Endothelial cell of umbilical vein (primary cell): ENCODE results near the gene NRG3. TPM values are rescaled to one million over a fixed set of nuclear protein-coding genes. Genes with fewer than 3 reads are reported as not detected.

ENCODE experiments used
- BruUV-seq: library from RNA; stranded (reverse); fragments of 400-500 nt; replicated peaks from 2 replicates; lab custom pipeline; 2021; lab: Mats Ljungman, UMichigan
- CTCF ChIA-PET: fragments of 300-600, 350-600 bp; sonication (Branson Sonifier 250); formaldehyde crosslinking; loops from one replicate; lab custom pipeline; 2021; ENCODE audit warnings: antibody characterized with exemption, inconsistent platforms; lab: Charles Lee
- POLR2A ChIA-PET: fragments of 300-600, 350-600 bp; sonication (Branson Sonifier 250); formaldehyde crosslinking; loops from one replicate; lab custom pipeline; 2021; ENCODE audit warnings: antibody characterized with exemption, inconsistent platforms; lab: Charles Lee
- DNase-seq: peaks from one replicate; pipeline ENCODE4 v3.0.0-alpha.2; 2011; ENCODE audit warnings: low read depth, low spot score
- FAIRE-seq: peaks from 2 replicates; lab custom pipeline; 2011; peaks lifted over from hg19 to GRCh38; lab: Jason Lieb, UNC
- H2AFZ ChIP-seq: 2 replicates; pipeline ENCODE4 v1.6.0; 2012; ENCODE audit warnings: low read depth, low read length, control low read depth, inconsistent platforms
- H3K27ac ChIP-seq: 2 replicates; pipeline ENCODE4 v1.5.1; 2011; ENCODE audit warnings: low read depth, mild to moderate bottlenecking, control low read depth, low read length, moderate library complexity; ENCODE audit not compliant: insufficient read depth
- H3K27me3 ChIP-seq, 2 experiments: 2 replicates each; pipeline versions ENCODE4 v1.6.0 to v1.6.1; 2011; ENCODE audit warnings: low read length in 2 of 2, mixed read lengths in 1 of 2; ENCODE audit not compliant: control insufficient read depth in 2 of 2, insufficient read depth in 2 of 2
- H3K36me3 ChIP-seq, 2 experiments: 2 replicates in 1 of 2; 3 replicates in 1 of 2; pipeline ENCODE4 v1.5.1; 2011; ENCODE audit warnings: low read length in 2 of 2, mild to moderate bottlenecking in 1 of 2, moderate library complexity in 1 of 2; ENCODE audit not compliant: control insufficient read depth in 2 of 2, insufficient read depth in 2 of 2; ENCODE audit errors: extremely low read depth in 1 of 2
- H3K4me1 ChIP-seq: 3 replicates; pipeline ENCODE4 v1.5.1; 2011; ENCODE audit warnings: mild to moderate bottlenecking, low read length; ENCODE audit not compliant: control insufficient read depth, insufficient read depth; ENCODE audit errors: extremely low read depth
- H3K4me2 ChIP-seq: 2 replicates; pipeline ENCODE4 v1.6.1; 2011; ENCODE audit warnings: low read length, control low read depth, mixed read lengths; ENCODE audit not compliant: insufficient read depth
- H3K4me3 ChIP-seq, 3 experiments: fragments of 200-600 bp in 1 of 3; sonication (generic), shearing (Covaris generic) in 1 of 3; replicated peaks in 1 of 3; 2 replicates each; pipeline ENCODE4 v1.5.1; 2011 to 2016; ENCODE audit warnings: control low read depth in 3 of 3, low read length in 3 of 3, mild to moderate bottlenecking in 2 of 3, inconsistent platforms in 1 of 3, low read depth in 1 of 3, moderate library complexity in 1 of 3; ENCODE audit not compliant: insufficient read depth in 1 of 3
- H3K79me2 ChIP-seq: 2 replicates; pipeline ENCODE4 v1.6.0; 2012; ENCODE audit warnings: low read length, inconsistent platforms; ENCODE audit not compliant: control insufficient read depth, insufficient read depth
- H3K9ac ChIP-seq: replicated peaks from 2 replicates; pipeline ENCODE3; 2011; ENCODE audit warnings: low read length, control low read depth; ENCODE audit not compliant: insufficient read depth; ENCODE audit errors: extremely low read depth
- H3K9me1 ChIP-seq: replicated peaks from 3 replicates; pipeline ENCODE4 v1.6.0; 2011; ENCODE audit warnings: mild to moderate bottlenecking, low read length; ENCODE audit not compliant: control insufficient read depth, insufficient read depth; ENCODE audit errors: extremely low read depth
- H3K9me3 ChIP-seq: replicated peaks from 2 replicates; pipeline ENCODE4 v1.5.1; 2012; ENCODE audit warnings: low read length, inconsistent platforms; ENCODE audit not compliant: control insufficient read depth, insufficient read depth
- H4K20me1 ChIP-seq: replicated peaks from 2 replicates; pipeline ENCODE3; 2011; ENCODE audit warnings: mild to moderate bottlenecking, low read length; ENCODE audit not compliant: control insufficient read depth, insufficient read depth; ENCODE audit errors: extremely low read depth
- CTCF ChIP-seq, 2 donors: IDR thresholded peaks; 1 replicate in 1 of 2; 2 replicates in 1 of 2; pipeline ENCODE4 v1.5.1; 2011; ENCODE audit warnings: low read length in 2 of 2, mild to moderate bottlenecking in 2 of 2, moderate library complexity in 2 of 2, control low read depth in 1 of 2, inconsistent platforms in 1 of 2, low read depth in 1 of 2; ENCODE audit not compliant: insufficient read depth in 1 of 2; ENCODE audit errors: extremely low read depth in 1 of 2
- EZH2 ChIP-seq: IDR thresholded peaks from 2 replicates; pipeline ENCODE4 v1.6.1; 2012; ENCODE audit warnings: borderline replicate concordance, low read depth, mild to moderate bottlenecking, moderate library complexity, low read length, inconsistent platforms; ENCODE audit not compliant: severe bottlenecking
- FOS ChIP-seq: IDR thresholded peaks from 2 replicates; pipeline ENCODE4 v1.6.1; 2011; ENCODE audit warnings: mild to moderate bottlenecking, low read length, moderate library complexity, borderline replicate concordance; ENCODE audit not compliant: insufficient read depth
- GATA2 ChIP-seq: IDR thresholded peaks from 2 replicates; pipeline ENCODE4 v1.7.0; 2011; ENCODE audit warnings: low read depth, mild to moderate bottlenecking, moderate library complexity, mixed read lengths, low read length; ENCODE audit not compliant: insufficient read length, insufficient read depth
- JUN ChIP-seq: IDR thresholded peaks from 2 replicates; pipeline ENCODE4 v1.6.1; 2011; ENCODE audit warnings: borderline replicate concordance, low read depth; ENCODE audit not compliant: insufficient read length, insufficient read depth
- MAX ChIP-seq: IDR thresholded peaks from 2 replicates; pipeline ENCODE4 v1.6.1; 2011; ENCODE audit not compliant: insufficient read depth, insufficient read length
- MYC ChIP-seq: IDR thresholded peaks from one replicate; pipeline ENCODE4 v1.6.1; 2011; ENCODE audit warnings: mild to moderate bottlenecking, low read depth, low read length
- POLR2A ChIP-seq: IDR thresholded peaks from 2 replicates; pipeline ENCODE4 v1.6.1; 2012; ENCODE audit warnings: low read depth, mild to moderate bottlenecking, control low read depth, low read length
- POLR2AphosphoS5 ChIP-seq: IDR thresholded peaks from 2 replicates; pipeline ENCODE4 v1.6.1; 2012; ENCODE audit warnings: low read depth, mild to moderate bottlenecking, control low read depth, low read length, moderate library complexity; ENCODE audit not compliant: insufficient read depth
- dilution Hi-C: fragments of 300-500 bp; cut with MboI; formaldehyde crosslinking; loops from one replicate; pipeline ENCODE4 v1.15.0; 2019; ENCODE audit warnings: low sequenced_read_pairs; ENCODE audit not compliant: extremely low pct_ligation_motif_present
- intact Hi-C: fragments of 100-400 bp; cut with micrococcal nuclease; formaldehyde crosslinking; loops from one replicate; pipeline ENCODE4 v1.10.0; 2022
- polyA plus RNA-seq, 4 experiments: library from polyadenylated mRNA; depleted of rRNA in 3 of 4; stranded (reverse) in 3 of 4; unstranded in 1 of 4; fragments of >200 nt; gene quantifications; 2 replicates each; pipeline versions ENCODE4 v1.2.1 to v1.2.3, GENCODE V29; 2011 to 2012; ENCODE audit warnings: missing spikeins in 1 of 4
- total RNA-seq: library from RNA; stranded (reverse); gene quantifications from 2 replicates; pipeline ENCODE4 v1.2.3, GENCODE V29; 2021

The NRG3 gene
- total and polyA plus RNA-seq, 2 donors (not counting 3 experiments of a cell fraction or from before 2014, with no cell fraction given): 1.9 to 3.9 TPM

GRCh38 chr10:82228701-82229100, 353.7 kb downstream of the NRG3 start:
- H3K4me1 ChIP-seq: no peaks in the 10 kb centered on the region
- no peaks in the 10 kb centered on the region for H3K9me1 ChIP-seq
- no peak for FAIRE-seq
- no peaks in the 10 kb centered on the region for H3K79me2 ChIP-seq
- dilution Hi-C loops: no loop called here
- no peak overlapping the region for H3K4me3 ChIP-seq
- no peak overlapping the region for H2AFZ ChIP-seq
- no peaks in the 10 kb centered on the region for H3K36me3 ChIP-seq
- no peak overlapping the region for H3K9ac ChIP-seq
- BruUV-seq: no TSS peak
- POLR2A ChIA-PET: no interaction called here
- H3K9me3 ChIP-seq: no peaks in the 10 kb centered on the region
- TF ChIP-seq JUN: no peak
- TF ChIP-seq MYC: no peak
- TF ChIP-seq EZH2: no peak
- TF ChIP-seq FOS: no peak
- TF ChIP-seq POLR2A: no peak
- TF ChIP-seq MAX: no peak
- TF ChIP-seq GATA2: no peak
- TF ChIP-seq CTCF (IDR thresholded peaks at IDR 0.05; ENCODE audit: extremely low read depth in 1 of 2, insufficient read depth in 1 of 2, low read depth in 1 of 2, low read length in 2 of 2): no peak
- no peak for TF ChIP-seq POLR2AphosphoS5
- no peak overlapping the region for H3K4me2 ChIP-seq
- CTCF ChIA-PET: no interaction called here
- no peak overlapping the region for H3K27ac ChIP-seq
- intact Hi-C loops: no loop called here
- DNase-seq: no peak
- no peaks in the 10 kb centered on the region for H3K27me3 ChIP-seq
- no peaks in the 10 kb centered on the region for H4K20me1 ChIP-seq
